H9 (cell line): ENCODE measurements around the gene PPARD. TPM values are rescaled to one million over a fixed set of nuclear protein-coding genes. Genes with fewer than 3 reads are reported as not detected.
A peak's percentile ranks its signal among the peaks of the same experiment; 100 is the strongest.

Source experiments
- DNase-seq: peaks from one replicate; pipeline ENCODE4 v3.0.0-alpha.2; 2017
- H2AFZ ChIP-seq: one replicate; pipeline ENCODE4 v1.6.1; 2013; ENCODE audit warnings: mild to moderate bottlenecking, low read length, control low read depth, moderate library complexity
- H2AK5ac ChIP-seq: 2 replicates; pipeline ENCODE4 v1.6.1; 2013; ENCODE audit warnings: low read length, control low read depth, mixed read lengths; ENCODE audit not compliant: insufficient read length
- H2BK120ac ChIP-seq: one replicate; pipeline ENCODE4 v1.6.1; 2013; ENCODE audit warnings: low read depth, mild to moderate bottlenecking, low read length, control low read depth, inconsistent platforms; ENCODE audit not compliant: poor library complexity, severe bottlenecking
- H2BK12ac ChIP-seq: 2 replicates; pipeline ENCODE4 v1.6.1; 2013; ENCODE audit warnings: low read length, control low read depth, mixed read lengths, low read depth; ENCODE audit not compliant: insufficient read length
- H2BK15ac ChIP-seq: 2 replicates; pipeline ENCODE4 v1.6.1; 2013; ENCODE audit warnings: low read depth, low read length, control low read depth
- H2BK20ac ChIP-seq: one replicate; pipeline ENCODE4 v1.6.1; 2013; ENCODE audit warnings: low read depth, mild to moderate bottlenecking, low read length, control low read depth, inconsistent platforms; ENCODE audit not compliant: poor library complexity, severe bottlenecking
- H2BK5ac ChIP-seq: 2 replicates; pipeline ENCODE4 v1.6.1; 2013; ENCODE audit warnings: low read length, control low read depth, mixed read lengths; ENCODE audit not compliant: insufficient read length
- H3K14ac ChIP-seq: 2 replicates; pipeline ENCODE4 v1.6.1; 2013; ENCODE audit warnings: low read length, control low read depth; ENCODE audit not compliant: insufficient read depth
- H3K18ac ChIP-seq: 2 replicates; pipeline ENCODE4 v1.6.1; 2013; ENCODE audit warnings: low read depth, mild to moderate bottlenecking, mixed read lengths, low read length, control low read depth; ENCODE audit not compliant: insufficient read length
- H3K23ac ChIP-seq: 2 replicates; pipeline ENCODE4 v1.6.1; 2013; ENCODE audit warnings: low read length, control low read depth, mixed read lengths, low read depth; ENCODE audit not compliant: insufficient read length
- H3K23me2 ChIP-seq: 2 replicates; pipeline ENCODE4 v1.6.1; 2013; ENCODE audit warnings: low read depth, mild to moderate bottlenecking, mixed read lengths, low read length, control low read depth; ENCODE audit not compliant: insufficient read length, poor library complexity, severe bottlenecking
- H3K27ac ChIP-seq: 2 replicates; pipeline ENCODE4 v1.5.1; 2013; ENCODE audit warnings: low read length, control low read depth, mixed read lengths, low read depth; ENCODE audit not compliant: insufficient read length
- H3K27me3 ChIP-seq: 2 replicates; pipeline ENCODE4 v1.6.1; 2013; ENCODE audit warnings: low read length, control low read depth, inconsistent platforms; ENCODE audit not compliant: insufficient read depth
- H3K4ac ChIP-seq: 2 replicates; pipeline ENCODE4 v1.6.1; 2013; ENCODE audit warnings: low read depth, mild to moderate bottlenecking, control low read depth, inconsistent platforms, low read length, moderate library complexity
- H3K4me1 ChIP-seq: 2 replicates; pipeline ENCODE4 v1.6.1; 2013; ENCODE audit warnings: low read length, control low read depth, inconsistent platforms; ENCODE audit not compliant: insufficient read depth
- H3K4me2 ChIP-seq: 2 replicates; pipeline ENCODE4 v1.6.1; 2013; ENCODE audit warnings: low read length, control low read depth, mixed read lengths; ENCODE audit not compliant: insufficient read length, insufficient read depth
- H3K56ac ChIP-seq: 2 replicates; pipeline ENCODE4 v1.6.1; 2013; ENCODE audit warnings: low read depth, mild to moderate bottlenecking, mixed read lengths, low read length, control low read depth; ENCODE audit not compliant: insufficient read length
- H3K79me1 ChIP-seq: 2 replicates; pipeline ENCODE4 v1.6.1; 2013; ENCODE audit warnings: low read depth, mild to moderate bottlenecking, moderate library complexity, low read length, control low read depth, inconsistent platforms; ENCODE audit not compliant: insufficient read depth, poor library complexity, severe bottlenecking
- H3K79me2 ChIP-seq: 2 replicates; pipeline ENCODE4 v1.6.1; 2013; ENCODE audit warnings: low read length, control low read depth, inconsistent platforms; ENCODE audit not compliant: insufficient read depth
- H3K9ac ChIP-seq: 2 replicates; pipeline ENCODE4 v1.6.1; 2013; ENCODE audit warnings: low read length, control low read depth, mixed read lengths; ENCODE audit not compliant: insufficient read length; ENCODE audit errors: extremely low read depth
- H3K9me3 ChIP-seq: one replicate; pipeline ENCODE4 v1.6.1; 2013; ENCODE audit warnings: low read depth, low read length, inconsistent platforms; ENCODE audit not compliant: control insufficient read depth
- H3T11ph ChIP-seq: one replicate; pipeline ENCODE4 v1.6.1; 2013; ENCODE audit warnings: mild to moderate bottlenecking, low read length, control low read depth, inconsistent platforms
- H4K20me1 ChIP-seq: one replicate; pipeline ENCODE4 v1.6.1; 2013; ENCODE audit not compliant: control insufficient read depth, insufficient read length, insufficient read depth
- H4K5ac ChIP-seq: 2 replicates; pipeline ENCODE4 v1.6.1; 2013; ENCODE audit warnings: low read depth, mild to moderate bottlenecking, mixed read lengths, low read length, control low read depth; ENCODE audit not compliant: insufficient read length
- H4K8ac ChIP-seq: replicated peaks from 2 replicates; pipeline ENCODE4 v1.6.1; 2013; ENCODE audit warnings: low read length, control low read depth, mixed read lengths, low read depth; ENCODE audit not compliant: insufficient read length
- H4K91ac ChIP-seq: 2 replicates; pipeline ENCODE4 v1.6.1; 2013; ENCODE audit warnings: low read depth, mild to moderate bottlenecking, moderate library complexity, mixed read lengths, low read length, control low read depth; ENCODE audit not compliant: insufficient read length
- H3K27ac Mint-ChIP-seq, 3 experiments: 2 replicates in 2 of 3; 3 replicates in 1 of 3; pipeline ENCODE4 v1.8.0; 2020 to 2021; ENCODE audit warnings: mixed read lengths in 3 of 3, mild to moderate bottlenecking in 1 of 3, moderate library complexity in 1 of 3
- H3K27me3 Mint-ChIP-seq: 2 replicates; pipeline ENCODE4 v1.8.0; 2021; ENCODE audit warnings: low read depth, mild to moderate bottlenecking, moderate library complexity, mixed read lengths
- H3K36me3 Mint-ChIP-seq, 3 experiments: 2 replicates in 2 of 3; 3 replicates in 1 of 3; pipeline ENCODE4 v1.8.0; 2020 to 2021; ENCODE audit warnings: low read depth in 3 of 3, mixed read lengths in 3 of 3; ENCODE audit not compliant: insufficient read depth in 1 of 3
- H3K4me1 Mint-ChIP-seq, 2 experiments: 2 replicates each; pipeline ENCODE4 v1.8.0; 2020; ENCODE audit warnings: mixed read lengths in 2 of 2
- H3K4me3 Mint-ChIP-seq, 2 experiments: 2 replicates in 1 of 2; 3 replicates in 1 of 2; pipeline ENCODE4 v1.8.0; 2020 to 2021; ENCODE audit warnings: mild to moderate bottlenecking in 2 of 2, mixed read lengths in 2 of 2, moderate library complexity in 1 of 2
- H3K9me3 Mint-ChIP-seq, 2 experiments: 2 replicates in 1 of 2; 3 replicates in 1 of 2; pipeline ENCODE4 v1.8.0; 2020; ENCODE audit warnings: mild to moderate bottlenecking in 2 of 2, mixed read lengths in 2 of 2, moderate library complexity in 1 of 2
- WGBS: extraction: QIAGEN DNeasy Blood & Tissue Kit; methylation state at CpG from one replicate; pipeline ENCODE4 v1.1.7; 2013; ENCODE audit warnings: missing lambda C conversion rate, low lambda C conversion rate, mixed read lengths; ENCODE audit not compliant: insufficient read length; ENCODE audit errors: extremely low coverage; 5-methylcytosine and 5-hydroxymethylcytosine counted together
- total RNA-seq: library from RNA; stranded (reverse); gene quantifications from 2 replicates; pipeline ENCODE4 v1.2.1, GENCODE V29; 2021
- TF ChIP-seq, protein P1 (sequence below): fragments of 200-600 bp; sonication (generic); conservative IDR thresholded peaks from 3 replicates; pipeline ENCODE4 v1.8.0; 2021; ENCODE audit warnings: antibody characterized with exemption, mild to moderate bottlenecking

The PPARD gene
- total RNA-seq, 1 experiment from 2014 or later, result 11.7 TPM

DNA sequence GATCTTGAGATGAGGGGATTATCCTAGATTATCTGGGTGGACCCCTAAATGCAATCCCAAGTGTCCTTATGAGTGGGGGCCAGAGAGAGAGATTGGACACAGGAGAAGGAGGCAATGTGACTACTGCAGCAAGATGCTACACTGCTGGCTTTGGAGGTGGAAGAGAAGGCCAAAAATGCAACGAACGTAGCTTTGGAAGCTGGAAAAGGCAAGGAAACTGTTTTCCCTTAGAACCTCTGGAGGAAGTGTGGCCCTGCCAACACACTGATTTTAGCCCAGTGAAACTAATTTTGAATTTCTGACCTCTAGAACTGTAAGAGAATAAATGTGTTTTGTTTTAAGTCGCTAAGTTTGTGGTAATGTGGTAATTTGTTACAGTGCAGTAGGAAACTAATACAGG lies 15.7 kb downstream of the PPARD start:
- H3T11ph ChIP-seq, result no peak overlapping the region
- H3K18ac ChIP-seq, result no peak overlapping the region
- no peak overlapping the region for H4K5ac ChIP-seq
- no peak for DNase-seq
- H4K91ac ChIP-seq, result no peak overlapping the region
- H3K56ac ChIP-seq, result no peak overlapping the region
- H3K27me3 ChIP-seq, result no peaks in the 10 kb centered on the region
- H3K9ac ChIP-seq, result no peak overlapping the region
- H3K4ac ChIP-seq, result no peak overlapping the region
- no peaks in the 10 kb centered on the region for H3K9me3 ChIP-seq
- peaks cover 31 to 34% of the 10 kb centered on the region in 2 experiments for H3K4me1 Mint-ChIP-seq
- H3K9me3 Mint-ChIP-seq, result no peaks in the 10 kb centered on the region
- no peaks in the 10 kb centered on the region for H3K79me2 ChIP-seq
- no peak overlapping the region for H2BK12ac ChIP-seq
- WGBS, result no CpG with 5 or more reads among the region's 3 CpGs
- H3K27ac Mint-ChIP-seq, result peak overlapping the region in 1 of 3 experiments; percentile 41; a peak in 2 of 7 replicates
- no peak overlapping the region for H2AFZ ChIP-seq
- H2BK5ac ChIP-seq, result no peak overlapping the region
- no peaks in the 10 kb centered on the region for H3K27me3 Mint-ChIP-seq
- TF ChIP-seq, protein P1, sequence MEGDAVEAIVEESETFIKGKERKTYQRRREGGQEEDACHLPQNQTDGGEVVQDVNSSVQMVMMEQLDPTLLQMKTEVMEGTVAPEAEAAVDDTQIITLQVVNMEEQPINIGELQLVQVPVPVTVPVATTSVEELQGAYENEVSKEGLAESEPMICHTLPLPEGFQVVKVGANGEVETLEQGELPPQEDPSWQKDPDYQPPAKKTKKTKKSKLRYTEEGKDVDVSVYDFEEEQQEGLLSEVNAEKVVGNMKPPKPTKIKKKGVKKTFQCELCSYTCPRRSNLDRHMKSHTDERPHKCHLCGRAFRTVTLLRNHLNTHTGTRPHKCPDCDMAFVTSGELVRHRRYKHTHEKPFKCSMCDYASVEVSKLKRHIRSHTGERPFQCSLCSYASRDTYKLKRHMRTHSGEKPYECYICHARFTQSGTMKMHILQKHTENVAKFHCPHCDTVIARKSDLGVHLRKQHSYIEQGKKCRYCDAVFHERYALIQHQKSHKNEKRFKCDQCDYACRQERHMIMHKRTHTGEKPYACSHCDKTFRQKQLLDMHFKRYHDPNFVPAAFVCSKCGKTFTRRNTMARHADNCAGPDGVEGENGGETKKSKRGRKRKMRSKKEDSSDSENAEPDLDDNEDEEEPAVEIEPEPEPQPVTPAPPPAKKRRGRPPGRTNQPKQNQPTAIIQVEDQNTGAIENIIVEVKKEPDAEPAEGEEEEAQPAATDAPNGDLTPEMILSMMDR, result no peak
- no peak overlapping the region for H3K4me2 ChIP-seq
- H3K27ac ChIP-seq, result no peak overlapping the region
- H3K36me3 Mint-ChIP-seq, result peaks cover 10 to 27% (median 21%) of the 10 kb centered on the region in 3 experiments
- H2BK120ac ChIP-seq, result no peak overlapping the region
- H2BK20ac ChIP-seq, result no peak overlapping the region
- no peak overlapping the region for H2AK5ac ChIP-seq
- H3K14ac ChIP-seq, result no peak overlapping the region
- no peak overlapping the region for H4K8ac ChIP-seq
- H2BK15ac ChIP-seq, result no peak overlapping the region
- H3K4me1 ChIP-seq, result peaks cover 7% of the 10 kb centered on the region; the same call in 1 of the 2 replicates
- H3K79me1 ChIP-seq, result no peaks in the 10 kb centered on the region
- H3K23ac ChIP-seq, result no peak overlapping the region
- no peaks in the 10 kb centered on the region for H3K23me2 ChIP-seq
- no peak overlapping the region for H3K4me3 Mint-ChIP-seq
- H4K20me1 ChIP-seq, result no peaks in the 10 kb centered on the region
